Epithelial cell of proximal tubule (primary cell): ENCODE results near the gene APOA4. TPM values are rescaled to one million over a fixed set of nuclear protein-coding genes. Genes with fewer than 3 reads are reported as not detected.

Experiments
- DNase-seq: peaks from one replicate; pipeline ENCODE4 v3.0.0-alpha.2; 2011; ENCODE audit warnings: low read depth
- H3K4me3 ChIP-seq: 2 replicates; pipeline ENCODE4 v1.5.1; 2011; ENCODE audit warnings: low read depth, mild to moderate bottlenecking, low read length
- CTCF ChIP-seq: conservative IDR thresholded peaks from 2 replicates; pipeline ENCODE4 v1.5.1; 2012; ENCODE audit warnings: low read depth, mild to moderate bottlenecking, low read length
- total RNA-seq: library from RNA; depleted of rRNA; stranded (reverse); fragments of >200 nt; gene quantifications from 2 replicates; pipeline ENCODE4 v1.2.3, GENCODE V29; 2015

Gene APOA4
- total RNA-seq, 1 donor from 2014 or later, result not detected

GRCh38 chr11:116866804-116867455 is 43.8 kb upstream of the APOA4 start:
- DNase-seq, result no peak
- no peak for TF ChIP-seq CTCF
- no peak overlapping the region for H3K4me3 ChIP-seq

- no peak for TF ChIP-seq CTCF
- DNase-seq, result no peak
- no peak overlapping the region for H3K4me3 ChIP-seq
Measured at GRCh38 chr11:116865696-116866095, 42.6 kb upstream of the APOA4 start.

GRCh38 chr11:116864531-116864930 is 41.4 kb upstream of the APOA4 start:
- no peak for TF ChIP-seq CTCF
- DNase-seq, result no peak
- H3K4me3 ChIP-seq, result no peak overlapping the region

- DNase-seq, result no peak
- TF ChIP-seq CTCF, result no peak
Measured at GRCh38 chr11:116862951-116863350, 39.8 kb upstream of the APOA4 start.

GRCh38 chr11:116862185-116862584 is 39.1 kb upstream of the APOA4 start:
- DNase-seq, result no peak
- no peak overlapping the region for H3K4me3 ChIP-seq
- TF ChIP-seq CTCF, result no peak

More at GRCh38 chr11:116862951-116863350, 39.8 kb upstream of the APOA4 start:
- H3K4me3 ChIP-seq, result no peak overlapping the region

GRCh38 chr11:116861539-116861938 is 38.4 kb upstream of the APOA4 start:
- TF ChIP-seq CTCF, result no peak
- H3K4me3 ChIP-seq, result no peak overlapping the region
- DNase-seq, result no peak

GRCh38 chr11:116860303-116860702 is 37.2 kb upstream of the APOA4 start:
- TF ChIP-seq CTCF, result no peak
- DNase-seq, result no peak
- no peak overlapping the region for H3K4me3 ChIP-seq
